ENCODE data around the gene CLDN1. TPM values are rescaled to one million over a fixed set of nuclear protein-coding genes. Genes with fewer than 3 reads are reported as not detected.

CLDN1 gene
- total and polyA plus RNA-seq, 10 of the 15 experiments (the other 5 are each of a cell fraction or from before 2014, with no cell fraction given): 3.4 to 22.8 (median 8.5) TPM

- TF ChIP-seq SREBF1 (IDR thresholded peaks at IDR 0.05; ENCODE audit: low read length) (no peak), ZSCAN29 (IDR thresholded peaks at IDR 0.05) (no peak), CEBPZ (IDR thresholded peaks at IDR 0.05; ENCODE audit: low read depth, low read length) (no peak), EP300 (IDR thresholded peaks at IDR 0.05; ENCODE audit: borderline replicate concordance in 1 of 2, control insufficient read depth in 1 of 2, low read depth in 2 of 2, low read length in 2 of 2) (no peak), IRF4 (IDR thresholded peaks at IDR 0.05; ENCODE audit: low read depth, low read length) (peak; percentile 90), IRF3 (IDR thresholded peaks at IDR 0.05) (no peak), SMARCA5 (IDR thresholded peaks at IDR 0.05) (peak; percentile 80; the same call in 1 of the 2 replicates), POLR2AphosphoS2 (IDR thresholded peaks at IDR 0.05; ENCODE audit: low read depth, low read length) (no peak), ZBTB4 (CRISPR knock-in tag; IDR thresholded peaks at IDR 0.05) (no peak), SPI1 (IDR thresholded peaks at IDR 0.05; ENCODE audit: borderline replicate concordance, insufficient read depth, low read depth, low read length) (no peak), ZZZ3 (IDR thresholded peaks at IDR 0.05; ENCODE audit: control insufficient read depth, insufficient read length, low read depth) (no peak), ATF7 (IDR thresholded peaks at IDR 0.05; ENCODE audit: low read depth) (no peak), YY1 (IDR thresholded peaks at IDR 0.05; ENCODE audit: low read depth, low read length) (peak; percentile 63; the same call in 1 of the 2 replicates), HSF1 (IDR thresholded peaks at IDR 0.05; ENCODE audit: low read depth, low read length) (no peak), GABPA (IDR thresholded peaks at IDR 0.05; ENCODE audit: low read depth) (no peak), MEF2A (IDR thresholded peaks at IDR 0.05; ENCODE audit: insufficient read depth, low read depth, low read length) (no peak), TARDBP (IDR thresholded peaks at IDR 0.05; ENCODE audit: borderline replicate concordance) (no peak), TCF3 (IDR thresholded peaks at IDR 0.05; ENCODE audit: borderline replicate concordance, insufficient read depth, low read depth, low read length) (0 out of 2 replicates have a peak, but pooled peaks have one; percentile 33), POLR2AphosphoS5 (IDR thresholded peaks at IDR 0.05; ENCODE audit: low read length) (no peak), ATF3 (IDR thresholded peaks at IDR 0.05; ENCODE audit: borderline replicate concordance, extremely low read depth, low read depth, low read length) (no peak)
Measured at GRCh38 chr3:190321789-190322603, at the start of gene CLDN1 (continued).

Measured in GM12878 (cell line).